Keratinocyte (primary cell): Measurements from ENCODE around the gene CFL1.

ENCODE experiments used
- EZH2 ChIP-seq: IDR thresholded peaks from one replicate; pipeline ENCODE4 v1.6.1; 2012; ENCODE audit warnings: inconsistent platforms, mild to moderate bottlenecking, low read length, moderate library complexity
- TF ChIP-seq, protein P1 (sequence below), 3 experiments: IDR thresholded peaks in 1 of 3; conservative IDR thresholded peaks in 1 of 3; optimal IDR thresholded peaks in 1 of 3; 2 replicates in 2 of 3; 3 replicates in 1 of 3; pipeline versions ENCODE3 to v1.5.1; 2011; ENCODE audit warnings: low read length in 3 of 3, mild to moderate bottlenecking in 3 of 3, moderate library complexity in 2 of 3, control low read depth in 1 of 3, inconsistent platforms in 1 of 3; ENCODE audit not compliant: insufficient read depth in 2 of 3; ENCODE audit errors: extremely low read depth in 1 of 3

DNA sequence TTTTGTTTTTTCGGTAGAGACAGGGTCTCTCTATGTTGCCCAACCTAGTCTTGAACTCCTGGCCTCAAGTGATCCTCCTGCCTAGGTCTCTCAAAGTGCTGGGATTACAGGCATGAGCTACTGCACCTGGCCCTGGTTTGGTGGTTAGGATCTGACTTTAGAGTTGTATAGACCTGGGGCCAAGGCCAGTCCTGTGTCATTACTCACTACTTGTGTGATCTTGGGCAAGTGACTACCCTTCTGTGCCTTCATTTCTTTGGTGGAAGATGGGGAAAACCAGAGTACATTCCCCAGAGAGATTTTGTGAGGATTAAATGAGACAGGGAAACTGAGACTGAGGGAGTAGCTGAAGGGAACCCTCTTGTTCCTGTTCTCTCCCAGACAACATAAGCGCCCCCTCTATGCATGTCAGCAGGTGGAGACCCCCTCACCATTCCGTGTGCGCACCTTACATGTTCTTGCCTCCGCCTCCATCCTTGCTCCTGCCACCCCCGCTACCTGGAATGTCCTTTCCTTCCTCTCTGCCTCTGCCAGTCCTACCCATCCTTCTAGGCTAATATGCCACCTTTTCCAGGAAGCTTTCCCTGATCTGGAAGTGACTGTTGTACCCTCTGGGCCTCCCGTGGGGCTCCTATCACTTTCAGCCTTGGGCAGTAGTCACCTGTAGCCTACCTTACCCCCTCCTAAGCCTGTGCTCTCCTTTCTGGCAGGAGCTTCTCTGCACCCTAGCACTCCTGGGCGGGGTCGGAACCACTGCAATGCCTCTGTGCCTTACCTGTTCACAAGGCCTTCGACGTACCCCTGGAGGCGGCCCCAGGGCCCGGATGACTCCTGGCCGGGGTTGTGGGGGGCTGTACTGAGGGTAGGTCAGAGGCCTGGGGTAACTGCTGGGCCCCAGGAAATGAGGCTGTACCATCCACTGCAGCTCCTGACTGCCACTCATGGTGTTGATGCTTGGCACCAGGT, 38.3 kb upstream of the CFL1 start:
- TF ChIP-seq, protein P1, sequence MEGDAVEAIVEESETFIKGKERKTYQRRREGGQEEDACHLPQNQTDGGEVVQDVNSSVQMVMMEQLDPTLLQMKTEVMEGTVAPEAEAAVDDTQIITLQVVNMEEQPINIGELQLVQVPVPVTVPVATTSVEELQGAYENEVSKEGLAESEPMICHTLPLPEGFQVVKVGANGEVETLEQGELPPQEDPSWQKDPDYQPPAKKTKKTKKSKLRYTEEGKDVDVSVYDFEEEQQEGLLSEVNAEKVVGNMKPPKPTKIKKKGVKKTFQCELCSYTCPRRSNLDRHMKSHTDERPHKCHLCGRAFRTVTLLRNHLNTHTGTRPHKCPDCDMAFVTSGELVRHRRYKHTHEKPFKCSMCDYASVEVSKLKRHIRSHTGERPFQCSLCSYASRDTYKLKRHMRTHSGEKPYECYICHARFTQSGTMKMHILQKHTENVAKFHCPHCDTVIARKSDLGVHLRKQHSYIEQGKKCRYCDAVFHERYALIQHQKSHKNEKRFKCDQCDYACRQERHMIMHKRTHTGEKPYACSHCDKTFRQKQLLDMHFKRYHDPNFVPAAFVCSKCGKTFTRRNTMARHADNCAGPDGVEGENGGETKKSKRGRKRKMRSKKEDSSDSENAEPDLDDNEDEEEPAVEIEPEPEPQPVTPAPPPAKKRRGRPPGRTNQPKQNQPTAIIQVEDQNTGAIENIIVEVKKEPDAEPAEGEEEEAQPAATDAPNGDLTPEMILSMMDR (optimal IDR thresholded peaks at IDR 0.05 in 1 of 3, IDR thresholded peaks at IDR 0.05 in 1 of 3, conservative IDR thresholded peaks at IDR 0.05 in 1 of 3; ENCODE audit: extremely low read depth in 1 of 3, insufficient read depth in 2 of 3, low read length in 3 of 3): no peak
- no peak for TF ChIP-seq EZH2
